ENCODE measurements around the gene LMF2.
A peak's percentile ranks its signal among the peaks of the same experiment; 100 is the strongest.

The LMF2 gene

DNA sequence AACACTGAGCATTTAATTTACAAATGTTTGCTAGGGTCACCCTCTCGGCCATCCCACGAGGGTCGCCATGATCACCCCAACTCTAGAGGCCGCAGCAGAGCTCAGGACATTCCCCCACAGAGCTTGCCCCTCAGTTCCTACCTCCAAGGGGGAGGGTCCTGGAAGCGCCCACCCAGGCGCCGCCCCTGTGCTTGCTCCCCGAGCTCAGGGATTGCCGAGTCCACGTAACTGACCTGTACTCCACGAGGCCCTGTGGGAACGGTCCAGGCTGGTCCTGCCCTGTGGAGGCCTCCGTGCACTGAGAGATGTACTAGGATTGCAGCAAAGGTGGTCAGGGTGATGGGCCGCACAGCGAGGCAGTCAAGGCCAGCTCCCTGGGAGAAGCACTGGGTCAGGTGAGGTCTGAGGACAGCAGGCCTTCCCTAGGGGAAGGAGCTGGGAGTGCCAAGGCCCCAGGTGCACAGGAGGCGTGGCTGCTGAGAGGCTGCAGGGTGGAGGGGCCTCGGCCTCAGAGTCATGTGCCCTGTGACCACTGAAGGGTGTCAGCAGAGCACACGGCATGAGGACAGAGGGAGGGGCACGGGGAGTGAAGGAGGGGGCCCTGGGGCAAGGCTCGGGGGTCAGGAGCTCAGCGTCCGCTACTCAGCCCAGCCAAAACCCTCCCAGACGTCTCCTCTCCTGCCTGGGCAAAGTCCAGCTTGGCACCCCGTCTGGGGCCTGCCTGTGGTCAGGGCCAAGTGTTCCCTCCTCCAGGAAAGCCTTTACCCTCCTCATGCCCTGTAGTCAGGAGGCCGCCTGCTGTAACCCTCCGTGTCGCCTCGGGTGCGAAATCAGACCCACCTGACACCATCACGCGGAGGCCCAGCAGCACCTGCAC is 23.3 kb downstream of the LMF2 start:
- H3K4me3 ChIP-seq (ENCODE audit: low read depth, low read length) = no peak overlapping the region
- no peak for DNase-seq (ENCODE audit: low read depth)
- TF ChIP-seq POLR2A (IDR thresholded peaks at IDR 0.05; ENCODE audit: extremely low read depth, insufficient read length) = no peak
- TF ChIP-seq, protein P1, sequence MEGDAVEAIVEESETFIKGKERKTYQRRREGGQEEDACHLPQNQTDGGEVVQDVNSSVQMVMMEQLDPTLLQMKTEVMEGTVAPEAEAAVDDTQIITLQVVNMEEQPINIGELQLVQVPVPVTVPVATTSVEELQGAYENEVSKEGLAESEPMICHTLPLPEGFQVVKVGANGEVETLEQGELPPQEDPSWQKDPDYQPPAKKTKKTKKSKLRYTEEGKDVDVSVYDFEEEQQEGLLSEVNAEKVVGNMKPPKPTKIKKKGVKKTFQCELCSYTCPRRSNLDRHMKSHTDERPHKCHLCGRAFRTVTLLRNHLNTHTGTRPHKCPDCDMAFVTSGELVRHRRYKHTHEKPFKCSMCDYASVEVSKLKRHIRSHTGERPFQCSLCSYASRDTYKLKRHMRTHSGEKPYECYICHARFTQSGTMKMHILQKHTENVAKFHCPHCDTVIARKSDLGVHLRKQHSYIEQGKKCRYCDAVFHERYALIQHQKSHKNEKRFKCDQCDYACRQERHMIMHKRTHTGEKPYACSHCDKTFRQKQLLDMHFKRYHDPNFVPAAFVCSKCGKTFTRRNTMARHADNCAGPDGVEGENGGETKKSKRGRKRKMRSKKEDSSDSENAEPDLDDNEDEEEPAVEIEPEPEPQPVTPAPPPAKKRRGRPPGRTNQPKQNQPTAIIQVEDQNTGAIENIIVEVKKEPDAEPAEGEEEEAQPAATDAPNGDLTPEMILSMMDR (IDR thresholded peaks at IDR 0.05; ENCODE audit: low read depth, low read length) = no peak
- TF ChIP-seq, protein P2, sequence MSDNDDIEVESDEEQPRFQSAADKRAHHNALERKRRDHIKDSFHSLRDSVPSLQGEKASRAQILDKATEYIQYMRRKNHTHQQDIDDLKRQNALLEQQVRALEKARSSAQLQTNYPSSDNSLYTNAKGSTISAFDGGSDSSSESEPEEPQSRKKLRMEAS (IDR thresholded peaks at IDR 0.05; ENCODE audit: low read depth, low read length) = no peak
- TF ChIP-seq MYC (IDR thresholded peaks at IDR 0.05; ENCODE audit: low read depth, low read length) = no peak

DNA sequence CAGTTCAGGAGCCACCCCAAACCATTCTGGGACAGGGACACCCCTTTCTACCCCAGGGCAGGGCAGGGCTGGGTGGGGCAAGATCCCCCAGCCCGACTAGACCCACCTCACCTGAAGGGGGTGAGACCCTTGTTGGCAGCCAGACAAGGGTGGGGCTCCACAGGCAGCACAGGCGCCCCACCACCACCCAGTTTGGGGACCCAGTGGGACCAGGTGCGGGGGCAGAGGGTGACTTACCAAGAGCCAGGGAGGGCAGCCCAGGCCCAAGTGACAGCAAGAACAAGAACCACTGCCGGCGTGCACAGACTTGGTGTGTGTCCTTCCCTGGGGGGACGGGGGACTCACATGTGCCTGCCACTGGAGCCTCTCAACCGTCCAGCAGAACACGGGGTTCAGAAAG is 23.9 kb downstream of the LMF2 start:
- no peak overlapping the region for H3K4me3 ChIP-seq (ENCODE audit: low read depth, low read length)
- TF ChIP-seq, protein P1 (IDR thresholded peaks at IDR 0.05; ENCODE audit: low read depth, low read length) = no peak
- TF ChIP-seq POLR2A (IDR thresholded peaks at IDR 0.05; ENCODE audit: extremely low read depth, insufficient read length) = no peak
- no peak for TF ChIP-seq MYC (IDR thresholded peaks at IDR 0.05; ENCODE audit: low read depth, low read length)
- TF ChIP-seq, protein P2 (IDR thresholded peaks at IDR 0.05; ENCODE audit: low read depth, low read length) = no peak
- no peak for DNase-seq (ENCODE audit: low read depth)

DNA sequence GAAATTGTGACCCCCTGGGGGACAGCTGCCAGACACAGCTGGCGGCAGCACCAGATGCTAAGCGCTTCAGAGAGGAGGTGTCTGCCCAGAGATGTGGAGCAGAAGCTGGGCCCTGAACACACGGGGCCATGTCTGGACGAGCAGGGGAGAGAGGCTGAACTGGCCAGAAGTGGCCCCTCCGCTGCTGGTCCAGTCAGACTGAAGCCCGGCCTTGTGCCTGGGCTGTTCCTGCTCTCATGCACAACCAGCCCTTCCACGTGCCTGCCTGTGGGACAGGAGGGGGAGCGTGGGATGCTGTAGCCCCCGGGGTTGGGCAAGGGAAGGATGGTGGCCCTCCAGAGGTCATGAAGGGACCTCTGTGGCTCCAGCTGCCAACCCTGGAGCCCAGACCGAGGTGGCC is 24.4 kb downstream of the LMF2 start:
- TF ChIP-seq MYC (IDR thresholded peaks at IDR 0.05; ENCODE audit: low read depth, low read length) (no peak), POLR2A (IDR thresholded peaks at IDR 0.05; ENCODE audit: extremely low read depth, insufficient read length) (no peak)
- TF ChIP-seq, protein P1 (IDR thresholded peaks at IDR 0.05; ENCODE audit: low read depth, low read length) = no peak
- TF ChIP-seq, protein P2 (IDR thresholded peaks at IDR 0.05; ENCODE audit: low read depth, low read length) = no peak
- H3K4me3 ChIP-seq (ENCODE audit: low read depth, low read length) = no peak overlapping the region
- no peak for DNase-seq (ENCODE audit: low read depth)

DNA sequence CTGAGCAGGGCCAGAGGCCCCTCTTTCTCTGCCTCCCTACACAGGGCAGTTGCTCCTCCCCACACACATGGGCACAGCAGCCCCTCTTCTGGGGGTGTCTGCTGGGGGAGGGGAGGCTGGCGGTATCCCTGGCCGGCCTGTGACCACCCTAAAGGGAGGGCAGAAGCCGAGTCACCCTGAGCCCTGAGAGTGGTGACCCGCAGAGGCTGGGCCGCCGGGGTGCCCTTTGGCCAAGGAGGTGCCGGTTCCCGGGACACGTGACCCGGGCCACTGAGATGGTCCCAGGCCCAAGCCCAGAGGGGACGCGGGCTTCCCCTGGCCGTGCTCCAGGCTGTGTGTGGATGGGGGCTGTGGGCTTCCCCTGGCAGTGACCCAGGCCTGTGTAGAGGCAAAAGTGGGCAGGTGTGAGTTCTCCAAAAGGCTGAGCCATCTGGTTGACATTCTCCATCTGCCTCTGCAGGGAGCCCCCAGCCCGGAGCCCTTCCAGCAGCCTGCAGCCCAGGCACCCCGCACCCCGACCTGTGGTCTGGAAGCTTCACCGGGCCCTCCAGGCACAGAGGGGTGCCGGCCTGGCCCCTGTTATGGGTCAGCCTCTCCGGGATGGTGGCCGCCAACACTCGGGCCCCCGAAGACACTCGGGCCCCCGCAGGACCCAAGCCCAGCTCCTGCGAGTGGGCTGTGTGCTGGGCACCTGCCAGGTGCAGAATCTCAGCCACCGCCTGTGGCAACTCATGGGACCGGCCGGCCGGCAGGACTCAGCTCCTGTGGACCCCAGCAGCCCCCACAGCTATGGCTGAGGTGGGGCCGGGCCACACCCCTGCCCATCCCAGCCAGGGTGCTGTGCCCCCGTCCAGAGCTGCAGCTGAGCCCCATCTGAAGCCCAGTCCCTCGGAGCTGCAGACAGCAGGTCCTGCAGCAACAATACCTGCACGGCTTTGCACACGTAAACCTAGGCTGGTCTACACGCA is 25.1 kb downstream of the LMF2 start:
- TF ChIP-seq, protein P1 (IDR thresholded peaks at IDR 0.05; ENCODE audit: low read depth, low read length) = no peak
- TF ChIP-seq POLR2A (IDR thresholded peaks at IDR 0.05; ENCODE audit: extremely low read depth, insufficient read length) = no peak
- TF ChIP-seq, protein P2 (IDR thresholded peaks at IDR 0.05; ENCODE audit: low read depth, low read length) = no peak
- TF ChIP-seq MYC (IDR thresholded peaks at IDR 0.05; ENCODE audit: low read depth, low read length) = no peak
- no peak overlapping the region for H3K4me3 ChIP-seq (ENCODE audit: low read depth, low read length)
- DNase-seq (ENCODE audit: low read depth) = no peak

DNA sequence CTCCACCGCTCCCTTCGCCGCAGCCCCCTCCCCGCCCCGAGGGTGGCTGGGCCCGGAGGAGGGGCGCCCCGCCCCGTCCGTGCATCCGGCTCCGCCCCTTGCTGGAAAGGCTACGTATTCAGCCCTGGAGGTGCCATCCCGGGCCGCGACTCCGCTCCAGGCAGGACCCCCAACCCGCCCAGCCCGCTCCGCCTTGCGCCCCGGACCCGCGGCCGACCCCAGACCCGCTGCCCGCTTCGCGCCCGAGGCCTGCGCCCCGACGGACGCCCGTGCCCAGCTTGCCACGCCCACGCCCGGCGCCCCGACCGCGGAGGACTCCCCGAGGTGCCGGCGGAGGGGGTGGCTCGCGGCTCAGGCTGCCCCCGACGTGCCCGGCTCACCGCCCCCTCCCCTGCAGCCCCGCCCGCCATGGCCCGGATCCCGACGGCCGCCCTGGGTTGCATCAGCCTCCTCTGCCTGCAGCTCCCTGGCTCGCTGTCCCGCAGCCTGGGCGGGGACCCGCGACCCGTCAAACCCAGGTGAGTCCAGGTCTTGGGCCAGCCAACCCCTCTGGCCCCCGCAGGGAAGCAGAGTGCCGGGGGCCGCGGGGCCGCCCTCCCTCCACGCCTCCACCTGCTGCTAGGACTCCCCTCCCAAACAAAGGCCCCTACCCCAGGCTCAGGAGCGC is 25.9 kb downstream of the LMF2 start, which contains the start of gene ADM2:
Gene ADM2, plus strand, starts transcription at position 104 of the 667 bp plus-strand sequence. Its CDS starts 305 bp downstream, at position 409.
- peak; percentile 40 for DNase-seq (ENCODE audit: low read depth)
- TF ChIP-seq POLR2A (IDR thresholded peaks at IDR 0.05; ENCODE audit: extremely low read depth, insufficient read length) (no peak), MYC (IDR thresholded peaks at IDR 0.05; ENCODE audit: low read depth, low read length) (no peak)
- TF ChIP-seq, protein P2 (IDR thresholded peaks at IDR 0.05; ENCODE audit: low read depth, low read length) = no peak
- TF ChIP-seq, protein P1 (IDR thresholded peaks at IDR 0.05; ENCODE audit: low read depth, low read length) = no peak
- no peak within 1 kb of the TSS for H3K4me3 ChIP-seq (ENCODE audit: low read depth, low read length)

Data from NB4 (cell line).